Myometrial cell (primary cell): ENCODE measurements around the gene GNS. TPM values are rescaled to one million over a fixed set of nuclear protein-coding genes. Genes with fewer than 3 reads are reported as not detected.

Source experiments
- total RNA-seq: library from RNA; depleted of rRNA; stranded (reverse); fragments of >200 nt; gene quantifications from 2 replicates; pipeline ENCODE4 v1.2.3, GENCODE V29; 2015

GNS gene
- 92.3 and 107 TPM in 2 replicates for total RNA-seq

GRCh38 chr12:64759035-64759894 is at the start of gene GNS:
GNS (minus strand) TSS chr12:64759406; CDS start chr12:64759276, 130 bp downstream.

Other genes with a start within 250 kb of the GNS start
- gene RASSF3, start 148.9 kb downstream of the GNS start, total RNA-seq = 17.9 and 19.8 TPM in 2 replicates
- 0.35 TPM in 1 of 2 replicates, not detected in the other for gene TBC1D30, start 65.2 kb upstream of the GNS start, total RNA-seq